CD4-positive, alpha-beta T cell treated with Interleukin-1 beta for 1 hour (primary cell): ENCODE data around the gene SIPA1L3.

Experiments
- DNase-seq, 2 donors: peaks; one replicate each; pipeline ENCODE4 v3.0.0-alpha.2; 2020 to 2022

Gene SIPA1L3

DNA sequence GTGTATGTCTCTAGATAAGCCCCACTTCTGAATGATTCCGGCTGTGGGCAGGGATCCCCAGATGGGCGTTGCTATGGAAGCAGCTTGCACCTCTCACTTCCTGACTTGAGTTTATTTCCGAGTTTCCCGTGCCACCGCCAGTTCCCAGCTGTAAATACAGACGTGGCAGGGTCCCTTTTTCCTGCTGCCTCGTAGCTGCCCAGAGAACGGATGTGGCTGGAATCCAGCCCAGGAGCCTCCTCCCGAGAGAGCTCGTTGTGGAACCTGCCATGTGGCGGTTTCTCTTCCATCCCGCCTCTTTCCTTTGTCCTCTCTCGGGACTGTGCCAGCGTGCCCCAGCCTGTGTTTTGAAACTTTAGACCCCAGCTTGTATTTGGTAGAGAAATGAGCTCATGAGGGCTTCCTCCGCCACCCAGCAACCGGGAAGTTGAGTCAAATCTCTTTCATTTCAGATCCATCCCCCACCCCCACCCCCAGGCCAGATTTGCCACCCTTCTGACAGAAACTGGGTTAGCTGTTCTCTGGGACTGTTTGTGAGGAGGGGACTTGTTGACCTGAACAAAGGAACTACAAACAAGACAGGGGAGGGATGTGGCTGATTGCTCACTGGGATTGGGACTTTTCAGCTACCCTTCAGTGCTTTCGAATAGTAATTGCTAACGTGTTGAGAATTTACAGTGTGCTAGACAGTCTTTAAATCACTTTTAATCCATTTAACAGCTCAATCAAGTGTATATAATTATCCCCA is 96.6 kb downstream of the SIPA1L3 start:
- DNase-seq: no peak

- DNase-seq: no peak
Measured at GRCh38 chr19:38004186-38004520, 97.1 kb downstream of the SIPA1L3 start.

- DNase-seq: peak; percentile 28 to 65
Measured at GRCh38 chr19:38004521-38005223, 97.7 kb downstream of the SIPA1L3 start.

- no peak for DNase-seq
Measured at GRCh38 chr19:38005224-38005614, 98.2 kb downstream of the SIPA1L3 start.

DNA sequence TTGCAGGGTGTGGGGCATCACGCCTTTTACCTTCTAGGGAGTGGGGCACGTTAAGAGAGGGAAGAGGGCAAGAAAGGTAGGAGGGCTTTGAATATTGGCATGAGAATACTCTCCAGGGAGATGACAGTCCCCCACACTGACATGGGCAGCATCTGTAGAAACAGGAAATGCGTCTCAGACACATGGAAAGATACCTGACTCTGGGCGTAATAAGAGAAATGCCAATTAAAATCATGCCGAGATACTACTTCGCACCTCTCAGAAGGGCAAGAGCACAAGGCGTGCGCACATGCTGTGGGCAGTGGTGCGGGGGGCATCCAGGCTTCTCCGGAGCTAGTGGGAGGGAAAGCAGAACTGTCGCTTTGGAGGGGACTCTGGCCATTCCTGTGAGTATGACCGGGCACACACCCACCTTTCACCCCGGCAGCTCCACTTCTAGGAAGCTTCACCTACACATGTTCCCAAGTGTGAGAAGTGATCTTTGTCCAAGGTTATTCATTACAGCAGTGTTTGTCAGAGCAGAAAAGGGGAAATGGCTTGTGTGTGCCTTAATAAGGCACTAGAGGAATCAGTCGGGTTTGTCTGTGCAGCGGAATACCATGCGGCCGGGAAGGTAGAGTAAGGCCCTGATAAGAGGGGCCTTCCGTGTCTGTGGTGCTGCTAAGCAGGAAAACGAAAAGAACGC is 99.5 kb downstream of the SIPA1L3 start:
- peak in 1 of 2 donors; percentile 11 for DNase-seq

DNA sequence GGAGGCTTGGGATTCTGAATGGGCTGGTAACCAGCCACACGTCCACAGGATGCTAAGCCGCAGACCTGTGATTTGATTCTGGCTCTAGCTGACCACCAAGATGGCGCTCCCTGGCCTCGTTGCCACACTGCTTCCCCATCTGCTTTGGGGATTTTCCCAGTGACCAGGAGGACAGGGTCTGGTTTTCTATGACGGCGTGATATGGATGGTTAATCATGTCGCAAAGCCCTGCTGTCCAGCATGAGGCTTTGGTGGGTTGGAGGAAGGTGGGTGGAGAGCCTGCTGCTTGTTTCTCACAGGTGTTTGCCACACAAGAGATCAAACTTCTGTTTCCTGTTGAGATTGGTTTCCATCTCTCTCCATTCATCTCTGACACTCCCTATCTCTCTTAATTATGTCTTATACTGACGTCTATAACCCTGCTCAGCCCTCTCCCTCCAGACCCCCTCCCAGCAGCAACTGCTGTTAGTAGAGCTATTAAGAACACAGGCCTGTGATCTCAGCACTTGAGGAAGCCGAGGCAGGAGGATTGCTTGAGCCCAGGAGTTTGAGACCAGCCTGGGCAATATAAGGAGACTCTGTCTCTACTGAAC is 102.7 kb downstream of the SIPA1L3 start:
- DNase-seq: peak in 1 of 2 donors; percentile 19

DNA sequence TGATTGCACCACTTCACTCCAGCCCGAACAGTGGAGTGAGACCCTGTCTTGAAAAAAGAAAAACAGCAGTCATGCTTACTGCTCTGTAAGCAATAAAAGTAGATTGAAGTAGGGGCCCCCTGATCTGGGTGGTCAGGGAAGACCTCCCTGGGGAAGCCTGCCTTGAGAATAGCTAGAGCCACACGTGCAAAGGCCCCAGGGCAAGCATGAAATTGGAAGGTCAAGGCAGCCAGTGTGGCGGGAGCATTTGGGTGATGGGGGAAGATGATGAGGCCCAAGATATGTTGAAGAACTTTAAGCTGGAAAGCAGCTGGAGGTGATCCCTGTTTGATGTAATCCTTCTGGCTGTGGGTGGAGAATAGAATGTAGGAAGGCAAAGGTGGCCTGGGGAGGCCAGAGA is 104.4 kb downstream of the SIPA1L3 start:
- DNase-seq: no peak

DNA sequence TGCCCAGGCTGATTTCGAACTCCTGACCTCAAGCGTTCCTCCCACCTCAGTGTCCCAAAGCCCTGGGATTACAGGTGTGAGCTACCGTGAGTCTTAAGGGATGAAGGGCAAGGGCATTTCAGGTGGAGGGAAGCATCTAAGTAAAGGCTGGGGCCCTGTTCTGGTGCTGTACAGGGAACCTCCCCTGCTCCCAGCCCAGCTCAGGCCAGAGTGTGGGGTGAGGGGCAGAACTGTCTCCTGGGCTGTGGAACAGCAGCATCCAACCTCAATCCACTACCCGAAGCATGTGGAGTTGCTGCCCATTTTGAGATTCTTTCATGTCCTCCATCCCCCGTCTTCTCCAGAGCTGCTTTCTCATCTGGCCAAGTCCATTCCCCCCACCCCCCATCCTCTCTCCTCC is 105.3 kb downstream of the SIPA1L3 start:
- DNase-seq: no peak

DNA sequence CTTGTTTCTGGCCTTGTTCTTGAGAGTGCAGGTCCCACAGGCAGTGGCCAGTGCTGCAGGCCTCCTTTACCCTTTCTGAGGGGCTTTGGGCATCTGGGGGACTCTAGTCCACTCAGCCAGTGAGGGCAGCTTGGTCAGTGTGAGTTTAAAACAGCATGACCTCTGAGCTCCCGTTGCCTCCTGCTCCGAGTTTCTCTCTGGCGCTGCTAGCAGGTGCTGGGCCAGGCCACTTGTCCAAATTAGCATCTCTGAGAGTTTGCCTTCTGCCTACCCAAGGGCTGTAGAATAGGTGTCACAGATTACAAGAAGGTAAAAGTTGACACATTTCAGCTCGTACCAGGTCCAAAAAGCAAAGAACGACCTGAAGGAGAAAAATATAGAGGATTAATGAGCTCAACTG is 105.9 kb downstream of the SIPA1L3 start:
- DNase-seq: no peak

GRCh38 chr19:38013913-38014580 is 107.0 kb downstream of the SIPA1L3 start:
- DNase-seq: no peak

- DNase-seq: no peak
Measured at GRCh38 chr19:38015216-38015615, 108.2 kb downstream of the SIPA1L3 start.

DNA sequence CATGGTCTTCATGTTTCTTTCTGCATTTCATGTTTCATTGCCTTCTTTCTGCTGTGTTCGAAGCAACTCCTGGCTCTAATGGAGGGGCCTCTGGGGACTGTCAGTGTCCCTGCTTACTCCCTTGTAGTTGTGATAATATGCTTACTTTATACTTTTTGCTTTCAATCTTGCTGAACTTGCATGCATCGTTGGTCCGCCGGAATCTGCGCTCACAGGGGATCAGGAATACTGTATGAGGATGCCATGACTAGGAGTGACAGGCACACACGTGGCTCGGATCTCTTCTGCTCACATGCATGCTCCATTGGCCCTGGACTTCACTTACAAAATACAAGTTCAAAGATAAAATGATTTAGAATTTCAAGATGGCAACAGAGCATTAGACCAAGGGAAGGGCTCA is 108.8 kb downstream of the SIPA1L3 start:
- DNase-seq: no peak

DNA sequence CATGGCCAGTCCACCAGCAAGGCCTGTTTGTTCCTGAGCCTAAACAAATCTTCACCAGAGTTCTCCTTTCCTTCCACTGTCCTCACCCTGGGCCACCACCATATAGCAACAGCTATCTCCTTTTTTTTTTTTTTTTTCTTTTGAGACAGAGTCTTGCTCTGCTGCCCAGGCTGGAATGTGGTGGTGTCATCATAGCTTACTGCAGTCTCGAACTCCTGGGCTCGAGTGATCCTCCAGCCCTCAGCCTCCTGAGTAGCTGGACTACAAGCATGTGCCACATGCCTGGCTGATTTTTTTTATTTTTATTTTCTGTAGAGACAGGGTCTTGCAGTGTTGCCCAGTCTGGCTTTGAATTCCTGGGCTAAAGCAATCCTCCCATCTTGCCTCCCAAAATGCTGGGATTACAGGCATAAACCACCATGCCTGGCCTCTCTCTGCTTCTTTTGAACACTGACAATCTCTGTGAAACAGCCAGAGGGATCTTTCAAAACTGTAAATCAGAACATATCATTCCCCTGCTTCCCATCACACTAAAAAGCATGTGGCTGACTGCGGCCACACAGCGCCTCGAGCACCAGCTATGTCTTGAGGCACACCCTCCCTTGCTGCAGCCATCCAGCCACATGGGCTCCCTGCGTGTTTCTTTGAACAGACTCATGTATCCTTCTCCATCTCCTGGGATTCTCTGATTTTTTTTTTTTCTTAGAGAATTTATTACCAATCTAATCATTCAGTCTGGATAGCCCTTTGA is 110.6 kb downstream of the SIPA1L3 start:
- DNase-seq: no peak

GRCh38 chr19:38018694-38019395 is 111.8 kb downstream of the SIPA1L3 start:
- DNase-seq: no peak

GRCh38 chr19:38019396-38019724 is 112.4 kb downstream of the SIPA1L3 start:
- DNase-seq: no peak

DNA sequence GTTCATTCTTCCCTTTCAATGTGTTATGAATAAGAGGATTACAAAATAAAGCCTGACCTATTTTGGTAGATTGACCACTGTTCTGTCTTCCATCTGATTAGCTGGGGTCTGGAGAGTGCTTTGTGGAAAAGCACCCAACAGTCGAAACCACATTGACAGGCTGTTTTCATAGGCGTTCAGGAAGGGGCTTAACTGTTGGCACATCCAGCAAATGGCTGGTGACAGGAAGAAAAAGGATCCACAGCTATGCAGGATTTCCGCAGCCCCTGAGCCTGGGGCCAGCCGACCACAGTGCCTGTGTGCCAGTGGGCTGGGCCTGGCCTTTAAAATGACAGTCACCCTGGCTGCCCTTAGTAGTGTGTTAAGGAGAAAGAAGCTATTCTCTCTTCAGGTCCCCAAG is 113.3 kb downstream of the SIPA1L3 start:
- DNase-seq: no peak

GRCh38 chr19:38021352-38021751 is 114.3 kb downstream of the SIPA1L3 start:
- DNase-seq: no peak

DNA sequence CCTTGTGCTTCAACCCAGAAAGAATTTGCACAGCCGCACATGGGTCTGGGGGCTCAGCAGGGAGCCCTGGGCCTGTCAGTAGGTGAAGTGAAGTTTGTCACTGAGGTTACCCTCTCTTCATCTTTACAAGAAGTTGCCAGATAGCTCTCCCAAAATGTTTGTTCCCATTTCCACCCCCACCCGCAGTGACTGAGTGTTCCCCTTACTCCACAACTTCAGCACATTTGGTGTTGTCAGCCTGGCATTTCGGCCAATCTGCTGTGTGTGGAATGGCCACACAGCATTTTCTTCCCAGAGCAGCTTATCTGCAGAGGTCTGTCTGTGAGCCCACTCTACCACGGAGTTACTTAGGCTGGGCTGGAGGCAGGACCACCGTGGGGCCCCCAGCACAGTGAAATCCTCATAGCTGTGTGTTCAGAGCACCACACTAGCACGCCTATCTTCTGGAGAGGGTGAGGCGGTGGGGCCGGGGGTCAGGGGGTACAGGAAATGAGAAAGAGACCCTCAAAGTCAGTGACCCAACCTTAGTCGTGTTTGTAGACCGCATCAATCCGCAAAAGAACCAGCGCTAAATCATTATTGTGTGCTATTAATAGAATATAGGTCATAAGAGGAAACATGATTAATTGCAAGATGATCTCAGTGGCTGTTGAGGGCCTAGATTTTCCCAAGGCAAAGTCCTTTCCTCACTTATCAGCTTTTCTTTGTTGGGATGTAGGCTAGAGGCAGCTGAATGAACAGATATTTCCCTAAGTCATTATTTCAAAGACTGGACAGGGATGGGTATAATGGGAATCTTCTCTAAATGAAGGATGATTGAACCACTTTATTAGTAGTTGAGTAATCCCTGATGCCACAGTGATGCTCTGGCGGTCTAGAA is 116.0 kb downstream of the SIPA1L3 start:
- no peak for DNase-seq

DNA sequence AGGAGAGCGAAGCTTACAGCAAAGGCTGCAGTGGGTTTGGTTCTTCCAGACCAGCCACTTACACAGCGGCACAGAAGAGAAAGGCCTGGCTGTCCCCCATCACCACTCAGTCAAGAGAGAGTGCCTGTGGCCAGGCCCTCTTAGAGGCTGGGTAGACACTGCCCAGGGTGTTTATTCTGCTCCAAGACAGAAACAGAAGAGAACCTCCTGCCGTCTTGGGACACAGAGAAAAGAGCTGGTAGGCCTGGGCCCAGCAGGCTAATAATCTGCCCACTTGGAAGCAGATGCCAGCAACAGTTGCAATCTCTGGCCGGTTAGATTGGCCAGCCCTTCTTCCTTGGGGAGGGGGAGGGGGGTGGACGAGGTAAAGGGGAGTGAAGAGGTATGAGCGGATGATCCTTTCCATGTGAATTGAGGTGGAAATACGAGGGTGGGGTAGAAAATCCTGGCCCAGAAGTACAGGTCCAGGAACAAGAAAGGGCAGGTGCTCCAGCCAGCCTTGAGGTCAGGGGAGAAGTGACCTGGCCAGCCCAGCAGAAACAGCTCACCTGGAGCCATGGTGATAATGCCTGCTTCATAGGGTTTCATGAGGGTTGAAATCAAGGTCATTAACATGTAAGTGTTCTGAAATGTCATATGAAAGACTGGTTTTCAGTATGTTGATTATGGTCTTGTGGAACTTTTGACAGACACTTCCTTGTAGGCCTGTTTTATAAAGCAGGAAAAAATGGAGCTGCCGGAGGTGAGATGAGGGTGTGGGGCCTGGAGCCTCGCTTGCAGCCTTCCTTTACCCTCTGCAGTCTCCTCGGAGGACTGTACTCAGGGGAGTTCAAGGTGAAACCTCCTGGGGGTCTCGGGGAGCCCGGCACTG is 116.9 kb downstream of the SIPA1L3 start:
- no peak for DNase-seq
